Measurements from ENCODE around the gene MIAT.

MIAT gene

DNA sequence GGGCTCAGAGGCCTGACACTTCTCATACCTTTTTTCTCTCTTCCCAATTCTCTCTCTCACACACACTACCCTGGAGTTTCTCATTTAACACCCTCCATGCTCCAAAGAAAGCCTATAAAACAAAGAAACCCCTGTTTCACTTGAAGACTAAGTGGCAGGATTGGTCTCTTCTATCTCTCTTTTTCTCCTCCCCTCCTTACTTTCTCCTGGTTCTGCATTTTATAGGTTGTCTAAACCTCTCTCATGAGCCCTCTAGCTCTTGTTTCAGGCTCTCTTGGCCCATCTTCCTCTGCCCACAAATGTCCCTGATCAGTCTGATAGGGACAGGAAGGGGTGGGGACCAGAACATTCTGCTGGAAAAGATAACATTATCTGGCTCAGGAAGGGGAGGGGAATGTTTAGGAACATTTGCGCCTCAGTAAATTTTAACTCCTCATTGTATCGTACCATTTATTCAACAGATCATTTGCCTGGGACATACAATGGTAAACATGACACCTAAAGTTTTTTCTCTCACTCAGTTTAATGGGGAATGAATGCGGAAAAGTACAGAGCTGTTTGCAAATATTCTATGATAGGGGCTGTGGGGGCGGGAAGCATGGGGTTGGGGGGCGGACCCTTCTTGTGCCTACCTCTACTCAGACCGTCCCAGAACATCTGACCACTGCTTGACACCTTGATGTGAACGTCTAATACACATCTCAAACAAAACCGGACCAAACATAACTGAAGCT lies 24.8 kb upstream of the MIAT start:
- H3K9me3 ChIP-seq (ENCODE audit: control insufficient read depth, insufficient read depth, low read depth, low read length), result no peaks in the 10 kb centered on the region
- no peak overlapping the region for H3K27ac ChIP-seq (ENCODE audit: extremely low read depth, low read depth, low read length)
- ChIA-PET POLR2A (no interaction called here), CTCF (interaction anchor here (0.5 to 0.6 kb wide), 2 partner anchors 18 to 236 kb away, joined by 3 read pairs; no protein-coding TSS in a partner anchor)
- H3K36me3 ChIP-seq (ENCODE audit: control insufficient read depth in 2 of 2, insufficient read depth in 1 of 2, low read length in 2 of 2), result no peaks in the 10 kb centered on the region
- H3K4me1 ChIP-seq (ENCODE audit: control insufficient read depth, insufficient read depth, low read length), result no peaks in the 10 kb centered on the region
- TF ChIP-seq, protein P1, sequence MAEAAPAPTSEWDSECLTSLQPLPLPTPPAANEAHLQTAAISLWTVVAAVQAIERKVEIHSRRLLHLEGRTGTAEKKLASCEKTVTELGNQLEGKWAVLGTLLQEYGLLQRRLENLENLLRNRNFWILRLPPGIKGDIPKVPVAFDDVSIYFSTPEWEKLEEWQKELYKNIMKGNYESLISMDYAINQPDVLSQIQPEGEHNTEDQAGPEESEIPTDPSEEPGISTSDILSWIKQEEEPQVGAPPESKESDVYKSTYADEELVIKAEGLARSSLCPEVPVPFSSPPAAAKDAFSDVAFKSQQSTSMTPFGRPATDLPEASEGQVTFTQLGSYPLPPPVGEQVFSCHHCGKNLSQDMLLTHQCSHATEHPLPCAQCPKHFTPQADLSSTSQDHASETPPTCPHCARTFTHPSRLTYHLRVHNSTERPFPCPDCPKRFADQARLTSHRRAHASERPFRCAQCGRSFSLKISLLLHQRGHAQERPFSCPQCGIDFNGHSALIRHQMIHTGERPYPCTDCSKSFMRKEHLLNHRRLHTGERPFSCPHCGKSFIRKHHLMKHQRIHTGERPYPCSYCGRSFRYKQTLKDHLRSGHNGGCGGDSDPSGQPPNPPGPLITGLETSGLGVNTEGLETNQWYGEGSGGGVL (tag by site-specific recombination; IDR thresholded peaks at IDR 0.05), result no peak
- TF ChIP-seq AEBP2 (tag by site-specific recombination; IDR thresholded peaks at IDR 0.05; ENCODE audit: borderline replicate concordance), result no peak
- no peak for TF ChIP-seq RBAK (tag by site-specific recombination; IDR thresholded peaks at IDR 0.05)
- TF ChIP-seq, protein P2, sequence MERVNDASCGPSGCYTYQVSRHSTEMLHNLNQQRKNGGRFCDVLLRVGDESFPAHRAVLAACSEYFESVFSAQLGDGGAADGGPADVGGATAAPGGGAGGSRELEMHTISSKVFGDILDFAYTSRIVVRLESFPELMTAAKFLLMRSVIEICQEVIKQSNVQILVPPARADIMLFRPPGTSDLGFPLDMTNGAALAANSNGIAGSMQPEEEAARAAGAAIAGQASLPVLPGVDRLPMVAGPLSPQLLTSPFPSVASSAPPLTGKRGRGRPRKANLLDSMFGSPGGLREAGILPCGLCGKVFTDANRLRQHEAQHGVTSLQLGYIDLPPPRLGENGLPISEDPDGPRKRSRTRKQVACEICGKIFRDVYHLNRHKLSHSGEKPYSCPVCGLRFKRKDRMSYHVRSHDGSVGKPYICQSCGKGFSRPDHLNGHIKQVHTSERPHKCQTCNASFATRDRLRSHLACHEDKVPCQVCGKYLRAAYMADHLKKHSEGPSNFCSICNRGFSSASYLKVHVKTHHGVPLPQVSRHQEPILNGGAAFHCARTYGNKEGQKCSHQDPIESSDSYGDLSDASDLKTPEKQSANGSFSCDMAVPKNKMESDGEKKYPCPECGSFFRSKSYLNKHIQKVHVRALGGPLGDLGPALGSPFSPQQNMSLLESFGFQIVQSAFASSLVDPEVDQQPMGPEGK (tag by site-specific recombination; IDR thresholded peaks at IDR 0.05), result no peak
- no peak overlapping the region for H3K4me3 ChIP-seq (ENCODE audit: low read depth, low read length)

DNA sequence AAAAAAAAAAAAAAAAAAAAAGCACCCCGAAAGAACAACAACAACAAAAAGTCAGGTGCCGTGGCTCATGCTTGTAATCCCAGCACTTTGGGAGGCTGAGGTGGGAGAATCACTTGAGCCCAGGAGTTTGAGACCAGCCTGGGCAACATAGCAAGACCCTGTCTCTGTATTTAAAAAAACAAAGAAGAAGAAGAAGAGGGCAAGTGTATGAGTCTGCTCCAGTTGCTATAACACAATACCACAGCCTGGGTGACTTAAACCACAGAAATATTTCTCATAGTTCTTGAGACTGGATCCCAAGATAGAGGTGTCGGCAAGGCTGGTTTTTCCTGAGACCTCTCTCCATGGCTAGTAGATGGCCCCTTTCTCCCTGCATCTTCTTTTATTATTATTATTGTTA lies 23.2 kb upstream of the MIAT start:
- Histone ChIP-seq H3K9me3 (ENCODE audit: control insufficient read depth, insufficient read depth, low read depth, low read length) (no peaks in the 10 kb centered on the region), H3K36me3 (ENCODE audit: control insufficient read depth in 2 of 2, insufficient read depth in 1 of 2, low read length in 2 of 2) (no peaks in the 10 kb centered on the region), H3K4me3 (ENCODE audit: low read depth, low read length) (no peak overlapping the region), H3K4me1 (ENCODE audit: control insufficient read depth, insufficient read depth, low read length) (no peaks in the 10 kb centered on the region), H3K27ac (ENCODE audit: extremely low read depth, low read depth, low read length) (no peak overlapping the region)
- ChIA-PET POLR2A (no interaction called here), CTCF (no interaction called here)
- TF ChIP-seq IKZF3 (tag by site-specific recombination; IDR thresholded peaks at IDR 0.05), result no peak
- TF ChIP-seq, protein P3, sequence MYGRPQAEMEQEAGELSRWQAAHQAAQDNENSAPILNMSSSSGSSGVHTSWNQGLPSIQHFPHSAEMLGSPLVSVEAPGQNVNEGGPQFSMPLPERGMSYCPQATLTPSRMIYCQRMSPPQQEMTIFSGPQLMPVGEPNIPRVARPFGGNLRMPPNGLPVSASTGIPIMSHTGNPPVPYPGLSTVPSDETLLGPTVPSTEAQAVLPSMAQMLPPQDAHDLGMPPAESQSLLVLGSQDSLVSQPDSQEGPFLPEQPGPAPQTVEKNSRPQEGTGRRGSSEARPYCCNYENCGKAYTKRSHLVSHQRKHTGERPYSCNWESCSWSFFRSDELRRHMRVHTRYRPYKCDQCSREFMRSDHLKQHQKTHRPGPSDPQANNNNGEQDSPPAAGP (tag by site-specific recombination; IDR thresholded peaks at IDR 0.05), result no peak
- TF ChIP-seq ATF2 (tag by site-specific recombination; IDR thresholded peaks at IDR 0.05; ENCODE audit: low read depth), result no peak
- no peak for TF ChIP-seq ZNF621 (tag by site-specific recombination; IDR thresholded peaks at IDR 0.05)

DNA sequence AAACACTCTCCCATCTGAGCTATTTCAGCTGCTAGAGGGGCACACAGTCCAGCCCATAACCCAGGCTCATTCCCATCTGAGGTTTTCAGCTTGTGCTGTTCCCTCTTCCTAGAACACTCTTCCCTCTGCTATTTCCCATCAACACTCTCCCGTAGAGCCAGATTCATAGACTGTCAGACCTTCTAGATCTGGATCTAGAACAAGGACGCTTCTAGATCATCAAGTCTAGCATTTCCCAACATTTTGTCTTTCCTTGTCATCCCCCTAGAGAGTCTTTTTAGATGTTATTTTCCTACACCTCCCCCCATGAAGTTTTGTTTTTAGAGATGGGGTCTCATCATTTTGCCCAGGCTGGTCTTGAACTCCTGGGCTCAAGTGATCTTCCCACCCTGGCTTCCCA lies 22.3 kb upstream of the MIAT start:
- POLR2A ChIA-PET, result no interaction called here
- CTCF ChIA-PET, result no interaction called here
- H3K36me3 ChIP-seq (ENCODE audit: control insufficient read depth in 2 of 2, insufficient read depth in 1 of 2, low read length in 2 of 2), result no peaks in the 10 kb centered on the region
- H3K9me3 ChIP-seq (ENCODE audit: control insufficient read depth, insufficient read depth, low read depth, low read length), result no peaks in the 10 kb centered on the region
- H3K4me3 ChIP-seq (ENCODE audit: low read depth, low read length), result no peak overlapping the region
- no peak overlapping the region for H3K27ac ChIP-seq (ENCODE audit: extremely low read depth, low read depth, low read length)
- no peaks in the 10 kb centered on the region for H3K4me1 ChIP-seq (ENCODE audit: control insufficient read depth, insufficient read depth, low read length)
- TF ChIP-seq GLIS1 (tag by site-specific recombination; IDR thresholded peaks at IDR 0.05) (no peak), SP2 (tag by site-specific recombination; IDR thresholded peaks at IDR 0.05) (no peak), ZNF266 (tag by site-specific recombination; IDR thresholded peaks at IDR 0.05; ENCODE audit: low read depth) (no peak), EGR2 (tag by site-specific recombination; IDR thresholded peaks at IDR 0.05; ENCODE audit: low read depth) (no peak), ZNF362 (tag by site-specific recombination; IDR thresholded peaks at IDR 0.05) (no peak), RBAK (tag by site-specific recombination; IDR thresholded peaks at IDR 0.05) (no peak)
- TF ChIP-seq, protein P4, sequence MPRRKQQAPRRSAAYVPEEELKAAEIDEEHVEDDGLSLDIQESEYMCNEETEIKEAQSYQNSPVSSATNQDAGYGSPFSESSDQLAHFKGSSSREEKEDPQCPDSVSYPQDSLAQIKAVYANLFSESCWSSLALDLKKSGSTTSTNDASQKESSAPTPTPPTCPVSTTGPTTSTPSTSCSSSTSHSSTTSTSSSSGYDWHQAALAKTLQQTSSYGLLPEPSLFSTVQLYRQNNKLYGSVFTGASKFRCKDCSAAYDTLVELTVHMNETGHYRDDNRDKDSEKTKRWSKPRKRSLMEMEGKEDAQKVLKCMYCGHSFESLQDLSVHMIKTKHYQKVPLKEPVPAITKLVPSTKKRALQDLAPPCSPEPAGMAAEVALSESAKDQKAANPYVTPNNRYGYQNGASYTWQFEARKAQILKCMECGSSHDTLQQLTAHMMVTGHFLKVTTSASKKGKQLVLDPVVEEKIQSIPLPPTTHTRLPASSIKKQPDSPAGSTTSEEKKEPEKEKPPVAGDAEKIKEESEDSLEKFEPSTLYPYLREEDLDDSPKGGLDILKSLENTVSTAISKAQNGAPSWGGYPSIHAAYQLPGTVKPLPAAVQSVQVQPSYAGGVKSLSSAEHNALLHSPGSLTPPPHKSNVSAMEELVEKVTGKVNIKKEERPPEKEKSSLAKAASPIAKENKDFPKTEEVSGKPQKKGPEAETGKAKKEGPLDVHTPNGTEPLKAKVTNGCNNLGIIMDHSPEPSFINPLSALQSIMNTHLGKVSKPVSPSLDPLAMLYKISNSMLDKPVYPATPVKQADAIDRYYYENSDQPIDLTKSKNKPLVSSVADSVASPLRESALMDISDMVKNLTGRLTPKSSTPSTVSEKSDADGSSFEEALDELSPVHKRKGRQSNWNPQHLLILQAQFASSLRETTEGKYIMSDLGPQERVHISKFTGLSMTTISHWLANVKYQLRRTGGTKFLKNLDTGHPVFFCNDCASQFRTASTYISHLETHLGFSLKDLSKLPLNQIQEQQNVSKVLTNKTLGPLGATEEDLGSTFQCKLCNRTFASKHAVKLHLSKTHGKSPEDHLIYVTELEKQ (tag by site-specific recombination; IDR thresholded peaks at IDR 0.05; ENCODE audit: borderline replicate concordance), result no peak
- TF ChIP-seq, protein P5, sequence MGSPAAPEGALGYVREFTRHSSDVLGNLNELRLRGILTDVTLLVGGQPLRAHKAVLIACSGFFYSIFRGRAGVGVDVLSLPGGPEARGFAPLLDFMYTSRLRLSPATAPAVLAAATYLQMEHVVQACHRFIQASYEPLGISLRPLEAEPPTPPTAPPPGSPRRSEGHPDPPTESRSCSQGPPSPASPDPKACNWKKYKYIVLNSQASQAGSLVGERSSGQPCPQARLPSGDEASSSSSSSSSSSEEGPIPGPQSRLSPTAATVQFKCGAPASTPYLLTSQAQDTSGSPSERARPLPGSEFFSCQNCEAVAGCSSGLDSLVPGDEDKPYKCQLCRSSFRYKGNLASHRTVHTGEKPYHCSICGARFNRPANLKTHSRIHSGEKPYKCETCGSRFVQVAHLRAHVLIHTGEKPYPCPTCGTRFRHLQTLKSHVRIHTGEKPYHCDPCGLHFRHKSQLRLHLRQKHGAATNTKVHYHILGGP (tag by site-specific recombination; IDR thresholded peaks at IDR 0.05), result no peak

All from HEK293 (cell line).